Endothelial cell of umbilical vein (primary cell): ENCODE results near the gene FHIT.

ENCODE experiments used
- EZH2 ChIP-seq: IDR thresholded peaks from 2 replicates; pipeline ENCODE4 v1.6.1; 2012; ENCODE audit warnings: borderline replicate concordance, low read depth, mild to moderate bottlenecking, moderate library complexity, low read length, inconsistent platforms; ENCODE audit not compliant: severe bottlenecking
- POLR2AphosphoS5 ChIP-seq: IDR thresholded peaks from 2 replicates; pipeline ENCODE4 v1.6.1; 2012; ENCODE audit warnings: low read depth, mild to moderate bottlenecking, control low read depth, low read length, moderate library complexity; ENCODE audit not compliant: insufficient read depth
- TF ChIP-seq, protein P1 (sequence below), 2 donors: IDR thresholded peaks; 1 replicate in 1 of 2; 2 replicates in 1 of 2; pipeline ENCODE4 v1.5.1; 2011; ENCODE audit warnings: low read length in 2 of 2, mild to moderate bottlenecking in 2 of 2, moderate library complexity in 2 of 2, control low read depth in 1 of 2, inconsistent platforms in 1 of 2, low read depth in 1 of 2; ENCODE audit not compliant: insufficient read depth in 1 of 2; ENCODE audit errors: extremely low read depth in 1 of 2

DNA sequence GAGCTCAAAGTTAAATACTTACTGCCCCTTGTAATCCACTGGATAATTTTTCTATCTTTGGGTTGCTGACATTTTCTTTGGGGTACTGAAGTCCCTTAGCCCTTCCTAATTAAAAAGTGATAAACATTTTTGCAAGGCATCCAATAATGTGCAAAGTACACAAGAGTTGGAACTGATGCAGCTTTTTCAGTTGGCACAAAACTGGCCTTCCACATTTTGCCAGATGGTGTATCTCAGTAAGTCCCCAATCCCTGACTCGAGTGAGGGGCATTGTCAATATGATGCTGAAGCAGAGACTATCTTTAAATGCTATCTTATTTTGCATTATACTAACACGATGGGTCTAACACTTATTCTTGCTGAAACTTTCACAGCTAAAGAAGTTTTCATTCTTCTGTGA lies 27.8 kb downstream of the FHIT start:
- TF ChIP-seq, protein P1, sequence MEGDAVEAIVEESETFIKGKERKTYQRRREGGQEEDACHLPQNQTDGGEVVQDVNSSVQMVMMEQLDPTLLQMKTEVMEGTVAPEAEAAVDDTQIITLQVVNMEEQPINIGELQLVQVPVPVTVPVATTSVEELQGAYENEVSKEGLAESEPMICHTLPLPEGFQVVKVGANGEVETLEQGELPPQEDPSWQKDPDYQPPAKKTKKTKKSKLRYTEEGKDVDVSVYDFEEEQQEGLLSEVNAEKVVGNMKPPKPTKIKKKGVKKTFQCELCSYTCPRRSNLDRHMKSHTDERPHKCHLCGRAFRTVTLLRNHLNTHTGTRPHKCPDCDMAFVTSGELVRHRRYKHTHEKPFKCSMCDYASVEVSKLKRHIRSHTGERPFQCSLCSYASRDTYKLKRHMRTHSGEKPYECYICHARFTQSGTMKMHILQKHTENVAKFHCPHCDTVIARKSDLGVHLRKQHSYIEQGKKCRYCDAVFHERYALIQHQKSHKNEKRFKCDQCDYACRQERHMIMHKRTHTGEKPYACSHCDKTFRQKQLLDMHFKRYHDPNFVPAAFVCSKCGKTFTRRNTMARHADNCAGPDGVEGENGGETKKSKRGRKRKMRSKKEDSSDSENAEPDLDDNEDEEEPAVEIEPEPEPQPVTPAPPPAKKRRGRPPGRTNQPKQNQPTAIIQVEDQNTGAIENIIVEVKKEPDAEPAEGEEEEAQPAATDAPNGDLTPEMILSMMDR (IDR thresholded peaks at IDR 0.05; ENCODE audit: extremely low read depth in 1 of 2, insufficient read depth in 1 of 2, low read depth in 1 of 2, low read length in 2 of 2): no peak
- TF ChIP-seq EZH2 (no peak), POLR2AphosphoS5 (no peak)
